Natural killer cell (primary cell): ENCODE data around the gene APC2. TPM values are rescaled to one million over a fixed set of nuclear protein-coding genes. Genes with fewer than 3 reads are reported as not detected.

ENCODE experiments used
- ATAC-seq, 3 donors: fragments of 150-1000 bp in 2 of 3; fragments of 200-7000 bp in 1 of 3; cut with Tn5 transposase; 1 replicate in 1 of 3; 2 replicates in 2 of 3; pipeline ENCODE4 v1.10.0; 2021; ENCODE audit warnings: mild to moderate bottlenecking in 2 of 3, moderate library complexity in 2 of 3
- DNase-seq, 2 donors: peaks; one replicate each; pipeline versions ENCODE4 v3.0.0 to v3.0.0-alpha.2; 2013 to 2021; ENCODE audit warnings: mixed read lengths in 1 of 2
- H3K27ac ChIP-seq: one replicate; pipeline ENCODE4 v1.5.1; 2013; ENCODE audit warnings: mild to moderate bottlenecking, low read length
- H3K27me3 ChIP-seq: one replicate; pipeline ENCODE4 v1.6.1; 2013; ENCODE audit warnings: low read length; ENCODE audit not compliant: control insufficient read depth, insufficient read depth
- H3K36me3 ChIP-seq: one replicate; pipeline ENCODE4 v1.6.1; 2013; ENCODE audit warnings: low read length; ENCODE audit not compliant: control insufficient read depth, insufficient read depth
- H3K4me1 ChIP-seq: one replicate; pipeline ENCODE4 v1.6.1; 2013; ENCODE audit warnings: low read length; ENCODE audit not compliant: control insufficient read depth, insufficient read depth
- H3K4me3 ChIP-seq: one replicate; pipeline ENCODE4 v1.5.1; 2013; ENCODE audit warnings: low read length
- H3K9me3 ChIP-seq: one replicate; pipeline ENCODE4 v1.6.1; 2013; ENCODE audit warnings: low read length; ENCODE audit not compliant: control insufficient read depth, insufficient read depth
- H3K27ac Mint-ChIP-seq, 2 donors: one replicate each; pipeline ENCODE4 v1.8.0; 2022; ENCODE audit warnings: mild to moderate bottlenecking in 2 of 2, mixed read lengths in 2 of 2, moderate library complexity in 1 of 2
- H3K27me3 Mint-ChIP-seq, 2 donors: one replicate each; pipeline ENCODE4 v1.8.0; 2022; ENCODE audit warnings: low read depth in 2 of 2, mixed read lengths in 2 of 2
- H3K36me3 Mint-ChIP-seq: one replicate; pipeline ENCODE4 v1.8.0; 2022; ENCODE audit warnings: mixed read lengths
- H3K4me1 Mint-ChIP-seq, 2 donors: one replicate each; pipeline ENCODE4 v1.8.0; 2022; ENCODE audit warnings: mixed read lengths in 2 of 2
- H3K4me3 Mint-ChIP-seq: one replicate; pipeline ENCODE4 v1.8.0; 2022; ENCODE audit warnings: mild to moderate bottlenecking, moderate library complexity, mixed read lengths
- H3K9me3 Mint-ChIP-seq, 2 donors: one replicate each; pipeline ENCODE4 v1.8.0; 2022; ENCODE audit warnings: mixed read lengths in 2 of 2
- CTCF ChIP-seq: fragments of 200-600 bp; IDR thresholded peaks from one replicate; pipeline ENCODE4 v1.8.0; 2022; ENCODE audit warnings: antibody characterized with exemption
- WGBS: methylation state at CpG from one replicate; pipeline ENCODE4 v1.1.7; 2013; ENCODE audit warnings: missing lambda C conversion rate; ENCODE audit not compliant: insufficient coverage; 5-methylcytosine and 5-hydroxymethylcytosine counted together
- intact Hi-C: fragments of 100-400 bp; cut with micrococcal nuclease; formaldehyde crosslinking; loops from one replicate; pipeline ENCODE4 v1.14.2; 2022
- total RNA-seq, 4 donors: library from RNA; stranded (reverse); fragments of 120-200 nt in 1 of 4; gene quantifications; one replicate each; pipeline versions ENCODE4 v1.2.3 to v1.2.4, GENCODE V29; 2013 to 2022

APC2 gene
- total RNA-seq, 3 donors from 2014 or later (not counting 1 experiment from before 2014, with no cell fraction given) = 0.14 to 0.58 (median 0.27) TPM

- no peak for TF ChIP-seq CTCF
- H3K4me1 ChIP-seq = peaks cover 10% of the 10 kb centered on the region
- H3K4me3 ChIP-seq = no peak overlapping the region
- H3K27me3 ChIP-seq = peaks cover 11% of the 10 kb centered on the region
- intact Hi-C loops = no loop called here
- H3K27ac Mint-ChIP-seq = no peak overlapping the region
- no peaks in the 10 kb centered on the region for H3K36me3 ChIP-seq
- DNase-seq = no peak
- H3K27ac ChIP-seq = no peak overlapping the region
- ATAC-seq = no peak
- H3K36me3 Mint-ChIP-seq = no peaks in the 10 kb centered on the region
- WGBS = 94% methylated on average over 9 of the region's 9 CpGs
- no peak overlapping the region for H3K4me3 Mint-ChIP-seq
- no peaks in the 10 kb centered on the region for H3K9me3 Mint-ChIP-seq
- no peaks in the 10 kb centered on the region for H3K9me3 ChIP-seq
- H3K4me1 Mint-ChIP-seq = peaks cover 2% of the 10 kb centered on the region in 2 donors
- H3K27me3 Mint-ChIP-seq = peaks cover 9 to 14% of the 10 kb centered on the region in 2 donors
Observed at GRCh38 chr19:1501200-1501595, 51.3 kb downstream of the APC2 start.

GRCh38 chr19:1502433-1503088 lies 52.6 kb downstream of the APC2 start:
- no peak overlapping the region for H3K4me3 Mint-ChIP-seq
- Histone ChIP-seq H3K27me3 (peaks cover 11% of the 10 kb centered on the region), H3K36me3 (no peaks in the 10 kb centered on the region), H3K9me3 (peaks cover 5% of the 10 kb centered on the region), H3K4me3 (no peak overlapping the region), H3K4me1 (peaks cover 16% of the 10 kb centered on the region), H3K27ac (no peak overlapping the region)
- ATAC-seq (no peak), DNase-seq (no peak)
- WGBS = 76% methylated on average over 11 of the region's 14 CpGs
- H3K27me3 Mint-ChIP-seq = peaks cover 9 to 17% of the 10 kb centered on the region in 2 donors
- H3K9me3 Mint-ChIP-seq = no peaks in the 10 kb centered on the region
- H3K4me1 Mint-ChIP-seq = peaks cover 6 to 9% of the 10 kb centered on the region in 2 donors
- intact Hi-C loops = no loop called here
- H3K36me3 Mint-ChIP-seq = no peaks in the 10 kb centered on the region
- no peak for TF ChIP-seq CTCF
- H3K27ac Mint-ChIP-seq = no peak overlapping the region

GRCh38 chr19:1503089-1503924 lies 53.4 kb downstream of the APC2 start:
- peaks cover 9 to 22% of the 10 kb centered on the region in 2 donors for H3K27me3 Mint-ChIP-seq
- no peaks in the 10 kb centered on the region for H3K36me3 Mint-ChIP-seq
- WGBS = 13% methylated on average over 49 of the region's 49 CpGs
- peak; percentile 79 for TF ChIP-seq CTCF
- intact Hi-C loops = no loop called here
- no peak overlapping the region for H3K27ac Mint-ChIP-seq
- H3K9me3 ChIP-seq = peaks cover 6% of the 10 kb centered on the region
- ATAC-seq = peak in 2 of 3 donors; percentile 17 to 19
- no peaks in the 10 kb centered on the region for H3K9me3 Mint-ChIP-seq
- H3K4me1 Mint-ChIP-seq = peaks cover 10 to 16% of the 10 kb centered on the region in 2 donors
- no peaks in the 10 kb centered on the region for H3K36me3 ChIP-seq
- no peak overlapping the region for H3K27ac ChIP-seq
- peaks cover 11% of the 10 kb centered on the region for H3K27me3 ChIP-seq
- no peak overlapping the region for H3K4me3 ChIP-seq
- H3K4me1 ChIP-seq = peaks cover 24% of the 10 kb centered on the region
- peak; percentile 56 to 79 for DNase-seq
- H3K4me3 Mint-ChIP-seq = no peak overlapping the region
